Kidney (tissue), 14 donors: ENCODE measurements around the gene RASGEF1C. TPM values are rescaled to one million over a fixed set of nuclear protein-coding genes. Genes with fewer than 3 reads are reported as not detected.
A peak's percentile ranks its signal among the peaks of the same experiment; 100 is the strongest.

Source experiments
- DNase-seq, 5 donors: peaks; one replicate each; pipeline ENCODE4 v3.0.0-alpha.2; 2013 to 2020
- FAIRE-seq: peaks from 2 replicates; lab custom pipeline; 2012; peaks lifted over from hg19 to GRCh38; lab: Jason Lieb, UNC
- H3K27ac ChIP-seq, 2 donors: one replicate each; pipeline ENCODE4 v1.7.0; 2013; ENCODE audit warnings: low read depth in 2 of 2, low read length in 2 of 2, inconsistent platforms in 1 of 2
- H3K27me3 ChIP-seq: one replicate; pipeline ENCODE4 v1.7.1; 2013; ENCODE audit warnings: low read length, inconsistent platforms; ENCODE audit not compliant: control insufficient read depth, insufficient read depth
- H3K36me3 ChIP-seq, 3 donors: one replicate each; pipeline versions ENCODE4 v1.7.0 to v1.7.1; 2013; ENCODE audit warnings: low read length in 3 of 3, control low read depth in 1 of 3, inconsistent platforms in 1 of 3; ENCODE audit not compliant: insufficient read depth in 3 of 3, control insufficient read depth in 2 of 3
- H3K4me1 ChIP-seq, 3 donors: one replicate each; pipeline versions ENCODE4 v1.7.0 to v1.7.1; 2013; ENCODE audit warnings: low read length in 3 of 3, inconsistent platforms in 1 of 3, low read depth in 1 of 3; ENCODE audit not compliant: control insufficient read depth in 2 of 3, insufficient read depth in 2 of 3
- H3K4me3 ChIP-seq, 3 donors: one replicate each; pipeline versions ENCODE4 v1.7.0 to v1.8.1; 2013; ENCODE audit warnings: low read length in 3 of 3, control low read depth in 1 of 3, inconsistent platforms in 1 of 3
- H3K9ac ChIP-seq, 3 donors: one replicate each; pipeline versions ENCODE4 v1.7.0 to v1.7.1; 2013; ENCODE audit warnings: low read length in 3 of 3, control low read depth in 1 of 3, inconsistent platforms in 1 of 3
- H3K9me3 ChIP-seq, 3 donors: one replicate each; pipeline versions ENCODE4 v1.7.0 to v1.7.1; 2013; ENCODE audit warnings: low read length in 3 of 3, control low read depth in 1 of 3, inconsistent platforms in 1 of 3; ENCODE audit not compliant: control insufficient read depth in 2 of 3, insufficient read depth in 1 of 3
- intact Hi-C: fragments of 100-400 bp; cut with DNase I; formaldehyde crosslinking; loops from one replicate; pipeline ENCODE4 v1.11.1; 2022
- polyA plus RNA-seq: library from polyadenylated mRNA; stranded (reverse); fragments of 350-450 nt; fragmentation: Illumina TruSeq; extraction: RNeasy Lipid Tissue Mini Kit (QIAGEN cat#74804); gene quantifications from one replicate; pipeline ENCODE4 v1.2.3, GENCODE V29; 2014; ENCODE audit warnings: low read depth, low replicate concordance; ENCODE audit not compliant: insufficient read depth
- total RNA-seq: library from RNA; stranded (reverse); fragmentation: NEBNext Ultra II Directional; extraction: Animal tissue kit (Norgen Biotek cat#: 25700); gene quantifications from one replicate; pipeline ENCODE4 v1.2.1, GENCODE V29; 2021
- TF ChIP-seq, protein P1 (sequence below): IDR thresholded peaks from 3 replicates; pipeline ENCODE4 v1.5.1; 2012; ENCODE audit warnings: mild to moderate bottlenecking, moderate library complexity, borderline replicate concordance; ENCODE audit not compliant: insufficient read depth; ENCODE audit errors: extremely low read depth
- donor health status: control.
- donor health status: control.
- donor health status: control.
- donor health status: control.
- donor health status: control.
- donor health status: DM: yes; HTN: yes; CAD: no.
- donor health status: Normal renal cell carcinoma (clear cell type).

The RASGEF1C gene
- total and polyA plus RNA-seq, 2 donors from 2014 or later, result 0.15 to 0.16 TPM

- H3K9me3 ChIP-seq, result no peaks in the 10 kb centered on the region
- H3K36me3 ChIP-seq, result no peaks in the 10 kb centered on the region
- TF ChIP-seq, protein P1, sequence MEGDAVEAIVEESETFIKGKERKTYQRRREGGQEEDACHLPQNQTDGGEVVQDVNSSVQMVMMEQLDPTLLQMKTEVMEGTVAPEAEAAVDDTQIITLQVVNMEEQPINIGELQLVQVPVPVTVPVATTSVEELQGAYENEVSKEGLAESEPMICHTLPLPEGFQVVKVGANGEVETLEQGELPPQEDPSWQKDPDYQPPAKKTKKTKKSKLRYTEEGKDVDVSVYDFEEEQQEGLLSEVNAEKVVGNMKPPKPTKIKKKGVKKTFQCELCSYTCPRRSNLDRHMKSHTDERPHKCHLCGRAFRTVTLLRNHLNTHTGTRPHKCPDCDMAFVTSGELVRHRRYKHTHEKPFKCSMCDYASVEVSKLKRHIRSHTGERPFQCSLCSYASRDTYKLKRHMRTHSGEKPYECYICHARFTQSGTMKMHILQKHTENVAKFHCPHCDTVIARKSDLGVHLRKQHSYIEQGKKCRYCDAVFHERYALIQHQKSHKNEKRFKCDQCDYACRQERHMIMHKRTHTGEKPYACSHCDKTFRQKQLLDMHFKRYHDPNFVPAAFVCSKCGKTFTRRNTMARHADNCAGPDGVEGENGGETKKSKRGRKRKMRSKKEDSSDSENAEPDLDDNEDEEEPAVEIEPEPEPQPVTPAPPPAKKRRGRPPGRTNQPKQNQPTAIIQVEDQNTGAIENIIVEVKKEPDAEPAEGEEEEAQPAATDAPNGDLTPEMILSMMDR, result no peak
- H3K9ac ChIP-seq, result no peak overlapping the region
- H3K27ac ChIP-seq, result no peak overlapping the region
- FAIRE-seq (no peak), DNase-seq (peak in 3 of 5 donors; percentile 5 to 60 (median 31))
- H3K4me3 ChIP-seq, result no peak overlapping the region
- no peaks in the 10 kb centered on the region for H3K4me1 ChIP-seq
- intact Hi-C loops, result no loop called here
- H3K27me3 ChIP-seq, result no peaks in the 10 kb centered on the region
Observed at GRCh38 chr5:180114304-180115003, 94.6 kb downstream of the RASGEF1C start.

DNA sequence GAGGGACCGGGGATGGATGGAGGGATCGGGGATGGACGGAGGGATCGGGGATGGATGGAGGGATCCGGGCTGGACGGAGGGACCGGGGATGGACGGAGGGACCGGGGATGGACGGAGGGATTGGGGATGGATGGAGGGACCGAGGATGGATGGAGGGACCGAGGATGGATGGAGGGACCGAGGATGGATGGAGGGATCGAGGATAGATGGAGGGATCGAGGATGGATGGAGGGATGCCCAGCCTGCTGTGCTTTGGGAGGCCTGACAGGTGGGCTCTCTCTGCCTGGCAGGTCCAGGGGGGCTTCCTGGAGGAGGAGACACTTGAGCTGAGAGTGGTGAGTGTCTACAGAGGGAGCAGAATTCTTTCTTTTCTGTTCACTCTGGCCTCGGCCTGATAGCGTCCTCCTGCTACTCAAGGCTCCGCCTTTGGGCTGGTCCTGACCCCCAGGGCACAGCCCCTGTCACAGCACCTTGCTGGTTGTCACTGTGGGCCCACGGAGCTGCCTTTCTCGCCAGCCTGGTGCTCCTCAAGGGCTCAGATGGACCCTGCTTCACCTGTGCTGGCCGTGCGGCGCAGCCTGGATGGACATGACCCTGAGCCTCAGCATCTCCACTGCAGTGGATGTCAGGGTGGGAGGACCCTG, 95.2 kb downstream of the RASGEF1C start:
- peak in 2 of 5 donors; percentile 26 to 45 for DNase-seq
- Histone ChIP-seq H3K27ac (no peak overlapping the region), H3K9me3 (no peaks in the 10 kb centered on the region), H3K9ac (no peak overlapping the region), H3K4me1 (no peaks in the 10 kb centered on the region), H3K4me3 (no peak overlapping the region), H3K27me3 (no peaks in the 10 kb centered on the region), H3K36me3 (no peaks in the 10 kb centered on the region)
- TF ChIP-seq, protein P1, result no peak
- intact Hi-C loops, result no loop called here
- FAIRE-seq, result no peak

- Histone ChIP-seq H3K27ac (no peak overlapping the region), H3K9ac (no peak overlapping the region), H3K36me3 (no peaks in the 10 kb centered on the region), H3K27me3 (no peaks in the 10 kb centered on the region), H3K4me1 (no peaks in the 10 kb centered on the region), H3K4me3 (no peak overlapping the region), H3K9me3 (no peaks in the 10 kb centered on the region)
- intact Hi-C loops, result no loop called here
- DNase-seq (peak in 2 of 5 donors; percentile 23 to 45), FAIRE-seq (no peak)
- TF ChIP-seq, protein P1, result no peak
Observed at GRCh38 chr5:180112181-180112861, 96.7 kb downstream of the RASGEF1C start.
